GM19328 (cell line): ENCODE measurements around the gene TTC39C.
A peak's percentile ranks its signal among the peaks of the same experiment; 100 is the strongest.

Source experiments
- ATAC-seq: cut with Tn5 transposase; IDR thresholded peaks from one replicate; pipeline ENCODE4 v1.9.1; 2021; ENCODE audit warnings: mild to moderate bottlenecking, moderate library complexity; ENCODE audit not compliant: unreplicated experiment

Gene TTC39C

GRCh38 chr18:24075767-24076597, 61.4 kb downstream of the TTC39C start:
- ATAC-seq, result no peak

- ATAC-seq, result no peak
Observed at GRCh38 chr18:24076950-24077349, 62.4 kb downstream of the TTC39C start.

DNA sequence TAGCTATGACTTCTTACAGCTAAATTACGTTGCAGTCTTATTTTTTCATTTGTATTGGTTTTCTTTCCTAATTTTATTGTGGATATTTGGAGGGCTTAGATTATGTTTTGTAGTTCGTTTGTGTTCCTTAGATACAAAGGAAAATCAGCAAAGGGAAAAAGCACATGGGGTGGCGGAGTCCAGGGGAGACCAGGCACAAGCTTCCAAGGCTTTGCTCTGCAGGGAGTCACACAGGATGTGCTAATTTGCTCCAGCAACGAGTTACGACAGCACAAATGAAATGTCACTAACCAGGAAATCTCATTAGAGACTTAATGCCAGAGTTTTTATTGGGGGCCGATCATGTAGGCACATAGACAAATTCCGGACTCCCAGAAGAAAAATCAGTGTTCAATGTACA, 63.8 kb downstream of the TTC39C start:
- ATAC-seq, result no peak

DNA sequence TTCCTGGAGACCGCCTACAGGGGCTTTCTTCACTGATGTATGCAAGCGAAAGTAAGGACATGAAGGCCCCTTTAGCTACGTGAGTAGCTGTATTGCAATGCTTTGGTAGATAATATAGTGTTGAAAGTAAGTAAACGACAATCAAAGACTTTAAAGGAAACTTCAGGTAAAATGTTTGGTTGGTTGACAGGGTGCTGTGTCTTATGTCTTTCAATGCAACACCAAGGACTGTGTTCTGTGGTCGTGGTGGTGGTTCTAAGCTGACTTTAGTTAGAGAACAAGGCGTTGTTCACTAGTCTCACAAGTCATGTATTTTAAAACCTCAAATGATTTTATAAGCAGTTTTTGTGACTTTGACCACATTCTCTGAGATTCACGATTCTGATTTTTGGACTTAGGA, 66.3 kb downstream of the TTC39C start:
- no peak for ATAC-seq

DNA sequence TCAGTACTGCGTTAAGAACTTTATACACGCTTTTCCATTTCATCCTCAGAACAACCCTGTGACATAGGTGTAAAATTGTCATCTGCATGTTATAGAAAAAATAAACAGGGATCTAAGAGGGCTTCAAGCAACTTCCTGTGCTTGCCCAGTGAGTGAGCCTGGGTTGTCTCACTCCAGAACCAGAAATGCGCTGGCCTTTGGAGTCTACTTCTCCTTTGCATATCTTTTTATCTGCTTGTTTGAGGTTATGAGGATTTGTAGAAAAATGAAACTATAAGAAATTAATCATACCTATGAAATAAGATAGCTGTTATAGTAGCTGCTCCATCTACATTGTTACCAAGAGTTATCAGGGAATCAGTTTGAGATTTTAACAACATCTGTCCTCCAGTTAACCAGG, 69.0 kb downstream of the TTC39C start:
- ATAC-seq, result no peak

- ATAC-seq, result no peak
Observed at GRCh38 chr18:24086082-24086481, 71.5 kb downstream of the TTC39C start.

- ATAC-seq, result no peak
Observed at GRCh38 chr18:24089076-24089475, 74.5 kb downstream of the TTC39C start.

DNA sequence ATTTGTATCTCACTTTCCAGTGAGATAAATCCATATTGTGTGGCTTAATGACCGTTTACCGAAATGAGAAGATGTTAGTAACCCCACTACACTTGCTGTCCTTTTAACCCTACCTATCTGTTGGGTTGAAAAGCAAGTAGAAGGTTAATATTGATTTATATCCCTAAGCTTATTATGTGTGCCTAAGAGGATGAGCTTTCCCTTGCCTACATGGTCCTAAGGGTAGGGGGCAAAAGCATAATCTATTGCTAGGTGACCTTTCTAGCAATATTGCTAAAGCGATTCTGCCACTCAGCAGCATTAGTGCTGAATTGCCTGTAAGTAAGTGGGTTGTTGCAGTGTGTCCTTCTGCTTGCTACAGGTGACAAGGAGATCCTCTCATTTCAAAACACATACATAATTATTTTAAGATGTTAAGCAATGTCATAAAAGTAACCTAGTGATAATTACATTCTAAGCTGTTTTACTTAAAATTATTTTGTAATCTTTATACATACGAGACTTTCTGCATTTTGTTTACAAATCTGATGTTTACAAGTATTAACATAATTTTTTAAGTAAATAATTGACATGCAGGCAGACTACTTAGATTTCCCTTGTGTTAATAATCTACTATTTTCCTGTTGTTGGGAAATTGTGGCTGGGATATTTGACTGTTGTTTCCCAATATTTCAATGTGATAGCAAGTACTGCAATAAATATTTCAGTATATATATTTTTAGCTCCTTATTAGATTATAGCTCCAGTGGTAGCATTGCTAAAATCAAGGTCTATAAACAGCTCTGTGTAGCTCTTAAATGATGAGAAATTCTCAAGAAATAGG, 75.2 kb downstream of the TTC39C start:
- no peak for ATAC-seq

- ATAC-seq, result no peak
Observed at GRCh38 chr18:24090876-24091275, 76.3 kb downstream of the TTC39C start.

DNA sequence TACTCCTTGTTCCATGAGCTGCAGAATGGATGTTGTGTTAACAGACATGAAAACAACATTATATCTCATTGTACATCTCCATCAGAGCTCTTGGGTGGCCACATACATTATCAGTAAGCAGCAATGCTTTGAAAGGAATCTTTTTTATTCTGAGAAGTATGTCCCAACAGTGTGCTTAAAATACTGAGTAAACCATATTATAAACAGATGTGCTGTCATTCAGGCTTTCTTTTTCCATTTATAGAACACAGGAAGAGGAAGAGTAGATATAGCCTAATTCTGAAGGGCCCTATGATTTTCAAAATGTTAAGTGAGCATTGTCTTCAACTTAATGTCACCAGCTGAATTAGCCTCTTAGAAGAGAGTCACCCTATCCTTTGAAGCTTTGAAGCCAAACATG, 80.0 kb downstream of the TTC39C start:
- no peak for ATAC-seq

DNA sequence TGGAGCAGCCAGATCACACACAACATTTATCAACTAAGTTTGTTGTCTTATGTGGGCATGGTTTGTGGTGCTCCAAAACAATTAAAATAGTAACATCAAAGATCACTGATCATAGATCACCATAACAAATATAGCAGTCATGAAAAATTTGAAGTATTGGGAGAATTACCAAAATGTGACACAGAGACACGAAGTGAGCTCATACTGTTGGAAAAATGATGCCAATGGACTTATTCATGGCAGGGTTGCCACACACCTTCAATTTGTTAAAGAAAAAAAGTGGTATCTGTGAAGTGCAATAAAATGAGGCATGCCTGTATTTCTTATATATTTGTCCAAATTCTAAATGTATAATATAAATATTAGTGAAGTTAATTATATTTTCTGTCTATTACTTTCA, 81.4 kb downstream of the TTC39C start:
- ATAC-seq, result no peak

GRCh38 chr18:24103320-24104021, 88.9 kb downstream of the TTC39C start:
- no peak for ATAC-seq

DNA sequence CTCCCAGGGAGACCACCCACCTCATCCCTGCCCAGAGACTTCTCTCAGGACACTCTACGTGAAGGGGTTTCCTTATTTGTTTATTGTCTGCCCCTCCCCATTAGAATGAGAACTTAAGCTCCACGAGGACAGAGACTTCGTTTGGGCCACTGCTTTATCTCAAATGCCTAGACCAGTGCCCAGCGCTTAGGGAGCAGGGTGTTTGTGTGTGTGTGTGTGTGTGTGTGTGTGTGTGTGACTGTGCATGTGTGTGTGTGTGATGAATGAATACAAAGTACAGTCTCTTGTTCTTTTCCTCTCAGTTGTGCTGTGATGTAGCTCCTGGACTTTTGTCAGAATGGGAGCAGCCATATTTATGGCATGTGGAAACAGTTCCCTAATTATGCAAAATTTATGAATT, 89.9 kb downstream of the TTC39C start:
- ATAC-seq, result no peak

- ATAC-seq, result no peak
Observed at GRCh38 chr18:24108641-24109040, 94.1 kb downstream of the TTC39C start.

DNA sequence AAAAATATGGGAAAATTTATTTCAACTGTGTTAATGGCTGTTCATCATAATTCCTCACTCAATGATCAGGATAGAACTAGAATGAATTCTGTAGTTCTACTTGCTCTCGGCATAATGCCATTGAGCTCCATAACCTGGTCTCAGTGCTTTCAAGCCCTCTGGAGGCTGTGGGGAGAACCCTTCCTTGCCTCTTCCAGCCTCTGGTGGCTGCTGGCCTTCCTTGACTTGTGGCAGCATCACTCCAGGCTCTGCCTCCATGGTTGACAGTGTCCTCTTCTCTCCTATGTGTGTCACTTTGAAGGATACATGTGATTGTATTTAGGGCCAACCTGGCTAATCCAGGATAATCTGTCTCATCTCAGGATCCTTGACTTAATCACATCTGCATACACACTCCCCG, 97.4 kb downstream of the TTC39C start:
- ATAC-seq, result no peak

DNA sequence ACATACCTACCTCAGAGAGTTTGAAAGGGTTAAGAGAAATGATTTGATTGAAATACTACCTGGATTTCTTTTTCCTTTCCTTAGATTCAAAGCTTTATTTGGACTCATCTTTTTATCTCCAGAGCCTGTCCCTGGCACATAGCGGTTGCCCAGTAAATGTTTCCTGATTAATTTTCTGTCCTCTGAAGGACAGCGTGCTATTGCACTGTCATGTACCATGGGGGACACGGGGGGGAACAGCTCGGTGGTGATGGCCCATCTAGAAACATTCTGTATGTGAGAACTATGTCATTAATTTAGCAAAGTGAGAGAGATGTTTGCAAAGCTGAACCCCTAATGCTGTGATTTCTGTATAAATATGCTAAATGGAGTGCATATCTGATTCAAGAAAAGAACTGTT, 97.9 kb downstream of the TTC39C start:
- ATAC-seq, result no peak

DNA sequence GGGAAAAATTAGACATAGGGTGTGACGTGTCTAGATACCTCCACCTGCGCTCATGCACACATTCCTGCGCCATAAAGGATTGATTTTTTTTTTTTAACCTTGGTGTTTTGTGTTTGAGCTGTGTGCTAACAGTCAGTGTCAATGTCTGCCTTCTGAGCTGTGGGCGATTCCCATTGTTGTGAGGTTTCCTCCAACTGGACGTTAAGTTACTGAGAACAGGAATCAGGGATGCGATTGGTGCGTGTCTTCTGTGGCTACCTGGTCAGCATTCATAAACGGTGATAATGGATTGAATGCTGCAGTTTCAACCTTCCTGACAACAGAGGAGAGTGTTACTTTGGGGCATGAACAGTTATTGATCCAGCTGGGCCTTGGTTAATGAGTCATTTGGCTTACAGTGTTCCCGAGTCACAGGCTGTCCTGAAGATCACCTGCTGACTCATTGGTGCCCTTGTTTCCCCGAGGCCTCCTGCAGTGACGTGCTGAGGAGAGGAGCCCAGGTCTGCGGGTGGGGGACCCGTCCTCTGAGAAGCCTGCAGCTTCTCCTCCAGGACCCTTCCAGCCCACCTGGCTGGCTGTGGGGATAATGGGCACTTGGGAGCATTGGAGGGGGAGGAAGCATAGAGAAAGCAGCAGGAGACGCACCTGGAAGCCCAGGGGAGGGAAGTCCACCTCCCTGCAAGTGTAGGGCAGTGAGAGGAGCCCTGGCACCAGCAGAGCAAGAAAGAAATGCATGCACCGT, 98.5 kb downstream of the TTC39C start:
- ATAC-seq, result no peak

- no peak for ATAC-seq
Observed at GRCh38 chr18:24114924-24115549, 100.5 kb downstream of the TTC39C start.

DNA sequence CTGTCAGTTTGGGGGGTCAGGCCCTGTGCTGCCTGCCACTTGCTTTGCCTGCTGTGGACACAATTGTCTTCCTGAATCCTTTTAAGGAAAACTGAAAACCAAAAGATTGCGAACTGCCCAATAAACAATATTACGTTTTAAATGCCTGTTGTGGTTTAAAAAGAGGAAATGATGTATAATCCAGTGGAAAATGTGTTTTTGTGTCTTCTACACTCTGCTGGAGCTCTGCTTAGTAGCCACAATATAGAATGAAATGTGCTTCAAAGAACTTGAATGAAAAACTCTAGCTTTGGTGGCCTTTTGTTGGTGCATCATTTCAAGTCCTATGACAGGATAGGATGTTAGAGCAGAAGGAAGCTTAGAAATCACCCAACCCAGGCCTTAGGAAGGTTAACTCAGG, 101.1 kb downstream of the TTC39C start:
- no peak for ATAC-seq

DNA sequence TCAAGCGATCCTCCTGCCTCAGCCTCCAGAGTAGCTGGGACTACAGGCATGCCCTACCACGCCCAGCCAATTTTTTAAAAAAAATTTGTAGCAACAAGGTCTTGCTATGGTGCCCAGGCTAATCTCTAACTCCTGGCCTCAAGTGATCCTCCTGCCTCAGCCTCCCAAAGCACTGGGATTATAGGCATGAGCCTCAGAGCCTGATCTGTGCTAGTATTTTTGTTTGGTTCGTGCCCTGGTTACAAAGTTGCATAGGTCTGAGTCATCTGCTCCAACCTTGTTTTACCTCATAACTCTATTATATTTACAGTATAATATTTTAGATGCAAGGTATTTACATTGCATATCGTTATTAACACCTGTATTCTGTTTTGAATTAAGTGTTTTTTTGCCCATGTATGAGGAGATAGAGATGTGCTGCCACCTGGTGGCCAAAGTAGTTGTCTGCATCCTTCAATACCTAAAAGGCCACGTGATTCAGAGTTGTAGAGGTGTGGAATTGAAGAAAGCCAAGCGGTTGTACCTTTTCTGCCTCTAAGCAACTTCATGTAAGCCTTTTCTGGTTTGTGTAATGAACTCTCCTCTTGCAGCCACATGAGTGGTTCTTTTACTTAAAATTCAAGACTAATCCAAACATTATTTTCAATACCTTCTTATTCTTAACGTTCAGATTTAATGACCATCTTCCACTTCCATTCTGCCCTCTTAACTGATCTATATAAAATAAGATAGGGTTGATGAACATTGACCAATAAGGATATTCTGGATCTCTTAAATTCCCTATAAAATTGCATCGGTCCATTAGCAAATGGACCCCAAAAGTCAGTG, 104.4 kb downstream of the TTC39C start:
- peak; percentile 70 for ATAC-seq
